ENCODE data around the gene RAB11FIP4. TPM values are rescaled to one million over a fixed set of nuclear protein-coding genes. Genes with fewer than 3 reads are reported as not detected.

RAB11FIP4 gene
- total and polyA plus RNA-seq, 10 of the 15 experiments (the other 5 are each of a cell fraction or from before 2014, with no cell fraction given), result 1.4 to 27.0 (median 17.6) TPM

DNA sequence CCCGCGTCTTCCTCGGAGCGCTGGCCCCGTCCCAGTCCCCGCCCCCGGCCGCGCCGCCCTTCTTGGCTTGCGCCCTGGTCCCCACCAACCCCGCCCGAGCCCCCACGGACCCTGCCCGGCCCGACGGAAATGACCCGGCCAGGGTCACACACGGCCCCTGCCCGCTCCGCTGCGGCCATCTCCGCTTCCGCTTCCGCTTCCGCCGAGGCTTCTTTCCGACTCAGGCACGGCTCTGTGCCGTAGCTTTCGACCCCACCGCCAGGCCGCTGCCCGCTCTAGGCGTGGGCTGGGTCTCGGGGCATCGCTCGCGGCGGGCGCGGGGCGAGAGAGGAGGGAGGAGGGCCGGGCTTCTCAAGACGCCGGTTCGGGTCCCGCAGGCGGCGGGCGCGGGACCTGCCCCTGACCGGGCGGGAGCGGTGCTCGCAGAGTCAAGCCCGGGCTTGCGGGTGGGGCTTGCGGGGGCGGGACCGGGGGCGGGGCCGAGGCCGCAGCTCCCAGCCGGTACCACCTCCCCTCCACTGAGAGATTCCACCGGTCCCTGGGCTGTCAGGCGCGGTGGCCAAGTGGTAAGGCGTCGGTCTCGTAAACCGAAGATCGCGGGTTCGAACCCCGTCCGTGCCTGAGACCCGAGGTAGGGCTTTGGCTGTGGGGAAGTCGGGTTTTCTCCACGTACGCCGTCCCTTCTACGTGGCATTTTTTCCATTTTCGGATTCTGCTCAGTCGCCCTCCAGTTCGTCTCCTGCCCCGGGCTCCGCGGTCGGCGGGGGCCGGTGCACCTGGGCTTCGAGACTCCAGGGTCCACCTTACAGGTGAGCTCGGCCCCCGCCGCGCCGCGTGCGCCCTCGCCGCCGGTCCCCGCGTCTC lies 158.3 kb downstream of the RAB11FIP4 start (continued):
- no peak for TF ChIP-seq WRNIP1 (IDR thresholded peaks at IDR 0.05; ENCODE audit: borderline replicate concordance, low read depth, low read length)
- TF ChIP-seq ZNF207 (IDR thresholded peaks at IDR 0.05; ENCODE audit: borderline replicate concordance), result no peak
- TF ChIP-seq IKZF1 (conservative IDR thresholded peaks at IDR 0.05), result peak; percentile 91
- no peak for TF ChIP-seq NR2C2 (IDR thresholded peaks at IDR 0.05; ENCODE audit: borderline replicate concordance, control insufficient read depth, insufficient read length, low read depth)
- TF ChIP-seq, protein P1, sequence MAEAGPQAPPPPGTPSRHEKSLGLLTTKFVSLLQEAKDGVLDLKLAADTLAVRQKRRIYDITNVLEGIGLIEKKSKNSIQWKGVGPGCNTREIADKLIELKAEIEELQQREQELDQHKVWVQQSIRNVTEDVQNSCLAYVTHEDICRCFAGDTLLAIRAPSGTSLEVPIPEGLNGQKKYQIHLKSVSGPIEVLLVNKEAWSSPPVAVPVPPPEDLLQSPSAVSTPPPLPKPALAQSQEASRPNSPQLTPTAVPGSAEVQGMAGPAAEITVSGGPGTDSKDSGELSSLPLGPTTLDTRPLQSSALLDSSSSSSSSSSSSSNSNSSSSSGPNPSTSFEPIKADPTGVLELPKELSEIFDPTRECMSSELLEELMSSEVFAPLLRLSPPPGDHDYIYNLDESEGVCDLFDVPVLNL (IDR thresholded peaks at IDR 0.05; ENCODE audit: low read depth, low read length), result no peak
- no peak; the same call in 1 of the 2 replicates for TF ChIP-seq PML (IDR thresholded peaks at IDR 0.05; ENCODE audit: low read length)
- no peak for TF ChIP-seq CBX3 (IDR thresholded peaks at IDR 0.05; ENCODE audit: borderline replicate concordance, low read depth)
- TF ChIP-seq NFXL1 (IDR thresholded peaks at IDR 0.05; ENCODE audit: borderline replicate concordance), result no peak
- TF ChIP-seq, protein P2, sequence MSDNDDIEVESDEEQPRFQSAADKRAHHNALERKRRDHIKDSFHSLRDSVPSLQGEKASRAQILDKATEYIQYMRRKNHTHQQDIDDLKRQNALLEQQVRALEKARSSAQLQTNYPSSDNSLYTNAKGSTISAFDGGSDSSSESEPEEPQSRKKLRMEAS (IDR thresholded peaks at IDR 0.05; ENCODE audit: low read depth, low read length), result 0 out of 2 replicates have a peak, but pooled peaks have one; percentile 25
- TF ChIP-seq TCF7 (IDR thresholded peaks at IDR 0.05; ENCODE audit: borderline replicate concordance), result no peak
- TF ChIP-seq, protein P3, sequence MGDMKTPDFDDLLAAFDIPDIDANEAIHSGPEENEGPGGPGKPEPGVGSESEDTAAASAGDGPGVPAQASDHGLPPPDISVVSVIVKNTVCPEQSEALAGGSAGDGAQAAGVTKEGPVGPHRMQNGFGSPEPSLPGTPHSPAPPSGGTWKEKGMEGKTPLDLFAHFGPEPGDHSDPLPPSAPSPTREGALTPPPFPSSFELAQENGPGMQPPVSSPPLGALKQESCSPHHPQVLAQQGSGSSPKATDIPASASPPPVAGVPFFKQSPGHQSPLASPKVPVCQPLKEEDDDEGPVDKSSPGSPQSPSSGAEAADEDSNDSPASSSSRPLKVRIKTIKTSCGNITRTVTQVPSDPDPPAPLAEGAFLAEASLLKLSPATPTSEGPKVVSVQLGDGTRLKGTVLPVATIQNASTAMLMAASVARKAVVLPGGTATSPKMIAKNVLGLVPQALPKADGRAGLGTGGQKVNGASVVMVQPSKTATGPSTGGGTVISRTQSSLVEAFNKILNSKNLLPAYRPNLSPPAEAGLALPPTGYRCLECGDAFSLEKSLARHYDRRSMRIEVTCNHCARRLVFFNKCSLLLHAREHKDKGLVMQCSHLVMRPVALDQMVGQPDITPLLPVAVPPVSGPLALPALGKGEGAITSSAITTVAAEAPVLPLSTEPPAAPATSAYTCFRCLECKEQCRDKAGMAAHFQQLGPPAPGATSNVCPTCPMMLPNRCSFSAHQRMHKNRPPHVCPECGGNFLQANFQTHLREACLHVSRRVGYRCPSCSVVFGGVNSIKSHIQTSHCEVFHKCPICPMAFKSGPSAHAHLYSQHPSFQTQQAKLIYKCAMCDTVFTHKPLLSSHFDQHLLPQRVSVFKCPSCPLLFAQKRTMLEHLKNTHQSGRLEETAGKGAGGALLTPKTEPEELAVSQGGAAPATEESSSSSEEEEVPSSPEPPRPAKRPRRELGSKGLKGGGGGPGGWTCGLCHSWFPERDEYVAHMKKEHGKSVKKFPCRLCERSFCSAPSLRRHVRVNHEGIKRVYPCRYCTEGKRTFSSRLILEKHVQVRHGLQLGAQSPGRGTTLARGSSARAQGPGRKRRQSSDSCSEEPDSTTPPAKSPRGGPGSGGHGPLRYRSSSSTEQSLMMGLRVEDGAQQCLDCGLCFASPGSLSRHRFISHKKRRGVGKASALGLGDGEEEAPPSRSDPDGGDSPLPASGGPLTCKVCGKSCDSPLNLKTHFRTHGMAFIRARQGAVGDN (IDR thresholded peaks at IDR 0.05), result no peak
- no peak for TF ChIP-seq ZNF622 (IDR thresholded peaks at IDR 0.05)
- TF ChIP-seq YBX1 (IDR thresholded peaks at IDR 0.05), result no peak
- TF ChIP-seq IRF4 (IDR thresholded peaks at IDR 0.05; ENCODE audit: low read depth, low read length), result peak; percentile 46; the same call in 1 of the 2 replicates
- no peak for TF ChIP-seq CEBPB (IDR thresholded peaks at IDR 0.05; ENCODE audit: borderline replicate concordance in 1 of 2, low read depth in 2 of 2, low read length in 2 of 2)
- peak; percentile 24; the same call in 1 of the 2 replicates for TF ChIP-seq EED (IDR thresholded peaks at IDR 0.05; ENCODE audit: low read depth)
- peak; percentile 27; the same call in 1 of the 2 replicates for TF ChIP-seq CREM (IDR thresholded peaks at IDR 0.05; ENCODE audit: low read depth)
- no peak for TF ChIP-seq ZZZ3 (IDR thresholded peaks at IDR 0.05; ENCODE audit: control insufficient read depth, insufficient read length, low read depth)
- TF ChIP-seq, protein P4, sequence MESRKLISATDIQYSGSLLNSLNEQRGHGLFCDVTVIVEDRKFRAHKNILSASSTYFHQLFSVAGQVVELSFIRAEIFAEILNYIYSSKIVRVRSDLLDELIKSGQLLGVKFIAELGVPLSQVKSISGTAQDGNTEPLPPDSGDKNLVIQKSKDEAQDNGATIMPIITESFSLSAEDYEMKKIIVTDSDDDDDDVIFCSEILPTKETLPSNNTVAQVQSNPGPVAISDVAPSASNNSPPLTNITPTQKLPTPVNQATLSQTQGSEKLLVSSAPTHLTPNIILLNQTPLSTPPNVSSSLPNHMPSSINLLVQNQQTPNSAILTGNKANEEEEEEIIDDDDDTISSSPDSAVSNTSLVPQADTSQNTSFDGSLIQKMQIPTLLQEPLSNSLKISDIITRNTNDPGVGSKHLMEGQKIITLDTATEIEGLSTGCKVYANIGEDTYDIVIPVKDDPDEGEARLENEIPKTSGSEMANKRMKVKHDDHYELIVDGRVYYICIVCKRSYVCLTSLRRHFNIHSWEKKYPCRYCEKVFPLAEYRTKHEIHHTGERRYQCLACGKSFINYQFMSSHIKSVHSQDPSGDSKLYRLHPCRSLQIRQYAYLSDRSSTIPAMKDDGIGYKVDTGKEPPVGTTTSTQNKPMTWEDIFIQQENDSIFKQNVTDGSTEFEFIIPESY (IDR thresholded peaks at IDR 0.05), result no peak; the same call in 1 of the 2 replicates
- no peak for TF ChIP-seq ZBED1 (IDR thresholded peaks at IDR 0.05; ENCODE audit: borderline replicate concordance)
- peak; percentile 99 for TF ChIP-seq TARDBP (IDR thresholded peaks at IDR 0.05; ENCODE audit: borderline replicate concordance)
- TF ChIP-seq, protein P5, sequence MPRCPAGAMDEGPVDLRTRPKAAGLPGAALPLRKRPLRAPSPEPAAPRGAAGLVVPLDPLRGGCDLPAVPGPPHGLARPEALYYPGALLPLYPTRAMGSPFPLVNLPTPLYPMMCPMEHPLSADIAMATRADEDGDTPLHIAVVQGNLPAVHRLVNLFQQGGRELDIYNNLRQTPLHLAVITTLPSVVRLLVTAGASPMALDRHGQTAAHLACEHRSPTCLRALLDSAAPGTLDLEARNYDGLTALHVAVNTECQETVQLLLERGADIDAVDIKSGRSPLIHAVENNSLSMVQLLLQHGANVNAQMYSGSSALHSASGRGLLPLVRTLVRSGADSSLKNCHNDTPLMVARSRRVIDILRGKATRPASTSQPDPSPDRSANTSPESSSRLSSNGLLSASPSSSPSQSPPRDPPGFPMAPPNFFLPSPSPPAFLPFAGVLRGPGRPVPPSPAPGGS (IDR thresholded peaks at IDR 0.05; ENCODE audit: borderline replicate concordance, insufficient read depth, low read depth, low read length, poor library complexity, severe bottlenecking), result no peak
